Colonic mucosa (tissue), 4 donors: ENCODE results near the gene ALPI. TPM values are rescaled to one million over a fixed set of nuclear protein-coding genes. Genes with fewer than 3 reads are reported as not detected.

Experiments
- DNase-seq: peaks from one replicate; pipeline ENCODE4 v3.0.0-alpha.2; 2020
- H3K27ac ChIP-seq: fragments of 200-600 bp; one replicate; pipeline ENCODE4 v1.8.0; 2021
- H3K27me3 ChIP-seq: fragments of 200-600 bp; one replicate; pipeline ENCODE4 v1.8.0; 2021
- H3K36me3 ChIP-seq: fragments of 200-600 bp; one replicate; pipeline ENCODE4 v1.8.0; 2021
- H3K4me1 ChIP-seq: fragments of 200-600 bp; one replicate; pipeline ENCODE4 v1.8.0; 2021; ENCODE audit warnings: mild to moderate bottlenecking
- H3K4me3 ChIP-seq: fragments of 200-600 bp; one replicate; pipeline ENCODE4 v1.8.0; 2021
- H3K9ac ChIP-seq, 2 donors: one replicate each; pipeline ENCODE4 v1.7.0; 2013; ENCODE audit warnings: control low read depth in 2 of 2, low read depth in 2 of 2, low read length in 2 of 2
- H3K9me3 ChIP-seq: fragments of 200-600 bp; one replicate; pipeline ENCODE4 v1.8.0; 2021
- intact Hi-C: fragments of 100-400 bp; cut with DNase I; formaldehyde crosslinking; loops from one replicate; pipeline ENCODE4 v1.14.1; 2022
- total RNA-seq, 2 donors: library from RNA; stranded (reverse); fragmentation: NEBNext Ultra II Directional in 1 of 2; extraction: Animal tissue kit (Norgen Biotek cat#: 25700) in 1 of 2; gene quantifications; one replicate each; pipeline ENCODE4 v1.2.1, GENCODE V29; 2021
- TF ChIP-seq, protein P1 (sequence below): fragments of 200-600 bp; IDR thresholded peaks from one replicate; pipeline ENCODE4 v1.8.0; 2022; ENCODE audit warnings: antibody characterized with exemption, mild to moderate bottlenecking
- donor health status: healthy.
- donor health status: DM: no; HTN: no; CAD: no.
- donor health status: DM: no; HTN: no; CAD: no.

The ALPI gene
- total RNA-seq, 2 donors from 2014 or later, result 9.4 to 27.1 TPM

DNA sequence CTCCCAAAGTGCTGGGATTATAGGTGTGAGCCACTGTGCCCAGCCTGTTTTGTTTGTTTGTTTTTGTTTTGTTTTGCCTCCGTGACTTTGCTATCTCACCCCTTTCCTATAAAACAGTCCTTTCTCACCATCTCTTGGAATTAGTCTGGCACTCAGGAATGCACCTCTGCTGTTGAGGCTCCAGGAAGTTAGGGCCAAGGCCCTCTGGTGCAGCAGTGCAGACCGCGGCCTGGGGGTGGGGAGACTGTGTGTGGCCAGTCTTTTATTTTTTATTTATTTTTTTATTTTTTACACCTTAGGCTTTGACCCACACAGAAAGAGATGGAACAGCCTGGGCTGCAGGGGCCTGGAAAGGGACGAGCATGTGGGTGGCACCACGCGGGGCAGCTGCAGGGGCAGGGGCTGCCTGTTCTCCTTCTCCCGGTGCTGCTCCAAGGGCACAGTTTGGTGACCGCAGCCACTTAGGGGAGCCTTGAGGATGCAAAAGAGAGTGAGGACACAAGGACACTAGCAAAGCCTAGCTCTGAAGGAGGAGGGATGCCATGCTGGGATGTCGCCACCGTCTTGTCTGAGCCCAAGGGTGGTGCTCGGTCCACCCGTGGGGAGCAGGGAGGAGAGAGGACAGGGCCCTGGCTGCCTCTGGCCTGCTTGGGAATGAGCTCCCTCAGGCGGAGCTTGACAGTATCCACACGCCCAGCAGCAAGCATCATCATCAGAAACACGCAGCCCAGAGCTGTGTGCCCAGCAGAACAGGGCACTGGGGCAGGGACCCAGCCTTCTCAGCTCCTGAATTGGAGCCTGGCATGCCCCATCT, 19.4 kb upstream of the ALPI start:
- Histone ChIP-seq H3K27me3 (no peaks in the 10 kb centered on the region), H3K4me3 (no peak overlapping the region), H3K4me1 (no peaks in the 10 kb centered on the region), H3K9me3 (no peaks in the 10 kb centered on the region), H3K27ac (no peak overlapping the region), H3K9ac (no peak overlapping the region), H3K36me3 (no peaks in the 10 kb centered on the region)
- intact Hi-C loops, result loop anchor here (5.0 kb wide), 2 partner anchors 69 to 529 kb away; no protein-coding TSS in a partner anchor
- DNase-seq, result peak; percentile 15
- TF ChIP-seq, protein P1, sequence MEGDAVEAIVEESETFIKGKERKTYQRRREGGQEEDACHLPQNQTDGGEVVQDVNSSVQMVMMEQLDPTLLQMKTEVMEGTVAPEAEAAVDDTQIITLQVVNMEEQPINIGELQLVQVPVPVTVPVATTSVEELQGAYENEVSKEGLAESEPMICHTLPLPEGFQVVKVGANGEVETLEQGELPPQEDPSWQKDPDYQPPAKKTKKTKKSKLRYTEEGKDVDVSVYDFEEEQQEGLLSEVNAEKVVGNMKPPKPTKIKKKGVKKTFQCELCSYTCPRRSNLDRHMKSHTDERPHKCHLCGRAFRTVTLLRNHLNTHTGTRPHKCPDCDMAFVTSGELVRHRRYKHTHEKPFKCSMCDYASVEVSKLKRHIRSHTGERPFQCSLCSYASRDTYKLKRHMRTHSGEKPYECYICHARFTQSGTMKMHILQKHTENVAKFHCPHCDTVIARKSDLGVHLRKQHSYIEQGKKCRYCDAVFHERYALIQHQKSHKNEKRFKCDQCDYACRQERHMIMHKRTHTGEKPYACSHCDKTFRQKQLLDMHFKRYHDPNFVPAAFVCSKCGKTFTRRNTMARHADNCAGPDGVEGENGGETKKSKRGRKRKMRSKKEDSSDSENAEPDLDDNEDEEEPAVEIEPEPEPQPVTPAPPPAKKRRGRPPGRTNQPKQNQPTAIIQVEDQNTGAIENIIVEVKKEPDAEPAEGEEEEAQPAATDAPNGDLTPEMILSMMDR, result no peak

DNA sequence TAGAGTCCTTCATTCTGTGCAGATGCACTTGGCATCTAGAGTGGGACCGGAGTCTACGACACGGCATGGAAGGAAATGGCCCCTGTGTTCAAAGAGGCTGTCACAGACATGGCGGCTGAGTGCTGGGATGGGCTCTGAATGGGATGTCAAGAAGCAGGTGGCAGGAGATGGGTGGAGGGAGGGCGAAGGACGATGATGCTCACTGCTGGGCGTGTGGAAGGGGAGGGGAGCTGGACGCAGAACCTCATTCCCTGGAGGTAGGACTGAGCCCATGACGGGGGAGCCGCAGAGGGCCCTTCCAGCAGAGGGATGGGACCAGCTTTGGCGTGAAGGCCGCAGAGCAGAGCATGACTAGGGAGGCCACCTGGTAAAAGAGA, 18.8 kb upstream of the ALPI start:
- TF ChIP-seq, protein P1, result no peak
- no peaks in the 10 kb centered on the region for H3K36me3 ChIP-seq
- intact Hi-C loops, result loop anchor here (5.0 kb wide), 2 partner anchors 70 to 530 kb away; no protein-coding TSS in a partner anchor

DNA sequence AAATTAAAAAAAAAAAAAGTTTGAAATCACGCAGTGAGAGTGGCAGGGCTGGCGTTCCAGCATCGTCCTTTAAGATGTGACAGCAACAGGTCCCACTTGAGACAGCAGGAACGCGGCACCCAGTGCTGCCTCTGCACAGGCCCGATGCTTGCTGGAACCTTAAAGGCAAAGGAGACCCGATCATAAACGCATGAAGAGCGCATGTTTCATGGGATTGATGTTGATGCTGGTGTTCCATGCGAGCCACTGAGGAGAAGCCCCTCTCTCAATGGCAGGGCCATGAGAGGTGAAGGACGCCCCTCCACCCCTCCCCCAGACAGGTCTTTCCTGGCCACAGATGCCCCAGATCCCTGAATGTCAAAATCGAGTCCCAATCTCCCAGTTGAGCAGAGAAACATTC, 17.9 kb upstream of the ALPI start:
- TF ChIP-seq, protein P1, result no peak
- H3K4me1 ChIP-seq, result no peaks in the 10 kb centered on the region
- no peaks in the 10 kb centered on the region for H3K36me3 ChIP-seq
- no peaks in the 10 kb centered on the region for H3K9me3 ChIP-seq
- intact Hi-C loops, result loop anchor here (5.0 kb wide), 2 partner anchors 71 to 531 kb away; no protein-coding TSS in a partner anchor
- no peaks in the 10 kb centered on the region for H3K27me3 ChIP-seq
- no peak overlapping the region for H3K9ac ChIP-seq
- no peak for DNase-seq
- H3K27ac ChIP-seq, result no peak overlapping the region
- H3K4me3 ChIP-seq, result no peak overlapping the region

More for the DNA sequence above, 18.8 kb upstream of the ALPI start:
- DNase-seq, result no peak
- Histone ChIP-seq H3K27me3 (no peaks in the 10 kb centered on the region), H3K9me3 (no peaks in the 10 kb centered on the region), H3K4me3 (no peak overlapping the region), H3K27ac (no peak overlapping the region), H3K9ac (no peak overlapping the region), H3K4me1 (no peaks in the 10 kb centered on the region)

DNA sequence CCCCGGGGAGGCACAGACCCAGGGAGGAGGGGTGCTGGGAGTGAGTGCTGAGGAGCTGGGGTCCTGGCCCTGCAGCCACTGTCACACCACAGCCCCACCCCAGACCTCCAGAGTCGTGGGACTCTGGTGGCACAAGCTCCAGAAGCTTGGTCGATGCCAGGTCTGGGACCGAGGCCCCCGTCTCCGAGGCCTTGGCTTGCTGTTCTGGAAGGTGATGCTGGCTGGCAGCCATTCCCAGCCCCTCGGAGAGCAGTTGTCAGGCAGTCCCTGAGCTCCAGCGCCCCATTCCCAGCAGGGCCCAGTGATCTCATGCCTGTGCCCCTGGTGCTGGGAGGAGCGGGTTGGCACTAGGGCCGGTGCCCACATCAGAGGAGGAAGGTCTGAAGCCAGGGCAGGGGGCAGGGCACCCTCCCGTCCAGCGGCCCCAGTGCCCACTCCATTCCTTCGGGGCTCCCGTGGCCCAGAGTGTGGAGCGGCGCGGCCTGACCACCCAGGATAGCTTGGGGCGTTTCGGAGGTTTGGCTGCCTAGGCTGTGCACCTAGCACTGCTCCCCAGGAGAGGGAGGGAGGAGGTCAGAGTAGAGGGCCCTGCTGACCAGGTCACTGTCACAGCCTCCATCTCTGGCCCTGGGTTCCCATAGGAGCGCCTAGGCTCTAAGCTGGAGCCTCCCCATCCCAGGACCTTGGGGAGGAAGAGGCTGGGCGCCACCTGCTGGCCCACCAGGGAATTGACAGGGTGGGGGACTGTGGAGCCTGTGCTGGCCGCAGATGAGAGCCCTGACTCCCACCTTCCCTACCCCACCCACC, 16.8 kb upstream of the ALPI start:
- Histone ChIP-seq H3K27ac (no peak overlapping the region), H3K27me3 (no peaks in the 10 kb centered on the region), H3K9ac (no peak overlapping the region), H3K9me3 (no peaks in the 10 kb centered on the region), H3K36me3 (no peaks in the 10 kb centered on the region), H3K4me1 (no peaks in the 10 kb centered on the region), H3K4me3 (no peak overlapping the region)
- no peak for DNase-seq
- intact Hi-C loops, result loop anchor here (5.0 kb wide), 2 partner anchors 72 to 532 kb away; no protein-coding TSS in a partner anchor
- TF ChIP-seq, protein P1, result peak; percentile 68

DNA sequence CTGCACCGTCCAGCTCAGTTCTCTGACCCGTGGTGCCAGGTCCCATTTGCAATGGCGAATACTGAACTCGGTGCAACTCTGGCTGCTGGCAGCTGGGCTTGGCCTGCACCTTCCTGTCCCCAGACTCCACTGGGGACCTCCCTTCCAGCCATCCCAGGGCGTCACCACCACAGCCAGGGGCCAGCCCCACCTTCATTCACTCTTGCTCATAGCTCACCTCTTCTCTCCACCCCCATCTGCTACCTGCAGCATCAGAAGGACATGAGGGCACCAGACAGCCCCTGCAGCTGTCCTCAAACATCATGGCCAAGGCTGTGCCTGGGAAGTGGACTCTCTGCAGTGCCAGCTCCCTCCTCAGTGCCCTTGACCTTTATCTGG, 16.2 kb upstream of the ALPI start:
- DNase-seq, result no peak
- intact Hi-C loops, result loop anchor here (5.0 kb wide), 2 partner anchors 72 to 532 kb away; no protein-coding TSS in a partner anchor
- Histone ChIP-seq H3K36me3 (no peaks in the 10 kb centered on the region), H3K9me3 (no peaks in the 10 kb centered on the region), H3K9ac (no peak overlapping the region), H3K27ac (no peak overlapping the region), H3K4me3 (no peak overlapping the region), H3K27me3 (no peaks in the 10 kb centered on the region), H3K4me1 (no peaks in the 10 kb centered on the region)
- TF ChIP-seq, protein P1, result peak; percentile 51
